NCI-H69 (cell line): ENCODE data around the gene NEO1.

ENCODE experiments used
- DNase-seq: peaks from one replicate; lab custom pipeline; 2025; lab: John Stamatoyannopoulos, UW

The NEO1 gene

GRCh38 chr15:73078722-73079121 is 26.5 kb downstream of the NEO1 start:
- no peak for DNase-seq

- DNase-seq: no peak
Observed at GRCh38 chr15:73079565-73079964, 27.3 kb downstream of the NEO1 start.

GRCh38 chr15:73081321-73081958 is 29.2 kb downstream of the NEO1 start:
- DNase-seq: peak; percentile 41

- no peak for DNase-seq
Observed at GRCh38 chr15:73082812-73083211, 30.5 kb downstream of the NEO1 start.

GRCh38 chr15:73087098-73087497 is 34.8 kb downstream of the NEO1 start:
- no peak for DNase-seq

GRCh38 chr15:73105064-73105463 is 52.8 kb downstream of the NEO1 start:
- DNase-seq: no peak

- no peak for DNase-seq
Observed at GRCh38 chr15:73108676-73109075, 56.4 kb downstream of the NEO1 start.

GRCh38 chr15:73109765-73110164 is 57.5 kb downstream of the NEO1 start:
- no peak for DNase-seq

GRCh38 chr15:73110201-73110600 is 57.9 kb downstream of the NEO1 start:
- DNase-seq: no peak

GRCh38 chr15:73114064-73114463 is 61.8 kb downstream of the NEO1 start:
- DNase-seq: no peak

- DNase-seq: no peak
Observed at GRCh38 chr15:73116164-73116563, 63.9 kb downstream of the NEO1 start.

- DNase-seq: no peak
Observed at GRCh38 chr15:73118055-73118454, 65.8 kb downstream of the NEO1 start.

GRCh38 chr15:73119478-73119877 is 67.2 kb downstream of the NEO1 start:
- DNase-seq: no peak

GRCh38 chr15:73120269-73120668 is 68.0 kb downstream of the NEO1 start:
- DNase-seq: no peak

GRCh38 chr15:73125219-73125618 is 73.0 kb downstream of the NEO1 start:
- DNase-seq: no peak

- peak; percentile 15 for DNase-seq
Observed at GRCh38 chr15:73127302-73127936, 75.2 kb downstream of the NEO1 start.

- DNase-seq: no peak
Observed at GRCh38 chr15:73130830-73131229, 78.6 kb downstream of the NEO1 start.

GRCh38 chr15:73134196-73134595 is 81.9 kb downstream of the NEO1 start:
- DNase-seq: no peak

GRCh38 chr15:73139041-73139743 is 86.9 kb downstream of the NEO1 start:
- DNase-seq: no peak

GRCh38 chr15:73139744-73140553 is 87.7 kb downstream of the NEO1 start:
- no peak for DNase-seq

- no peak for DNase-seq
Observed at GRCh38 chr15:73141216-73141900, 89.1 kb downstream of the NEO1 start.
